ES-I3 (cell line): ENCODE measurements around the gene RASA1.

Experiments used
- H3K36me3 ChIP-seq: 2 replicates; pipeline ENCODE4 v1.6.1; 2013; ENCODE audit warnings: mild to moderate bottlenecking, low read length, control low read depth, moderate library complexity; ENCODE audit not compliant: insufficient read depth
- H3K4me1 ChIP-seq: 2 replicates; pipeline ENCODE4 v1.6.1; 2013; ENCODE audit warnings: mild to moderate bottlenecking, control low read depth, low read length; ENCODE audit not compliant: insufficient read depth
- H3K9ac ChIP-seq: 2 replicates; pipeline ENCODE4 v1.6.1; 2013; ENCODE audit warnings: low read depth, mild to moderate bottlenecking, low read length, moderate library complexity
- H3K9me3 ChIP-seq: 2 replicates; pipeline ENCODE4 v1.6.1; 2013; ENCODE audit warnings: mild to moderate bottlenecking, low read length, moderate library complexity; ENCODE audit not compliant: control insufficient read depth, insufficient read depth

Gene RASA1

GRCh38 chr5:87267574-87268125, at the start of gene RASA1:
TSS of gene RASA1 (plus strand) at chr5:87267883. CDS start at chr5:87268452, 569 bp downstream.
- no peaks in the 10 kb centered on the region for H3K36me3 ChIP-seq
- H3K9ac ChIP-seq, result peak within 1 kb of the TSS; percentile 90
- H3K9me3 ChIP-seq, result no peaks in the 10 kb centered on the region
- peaks cover 12% of the 10 kb centered on the region; the same call in 1 of the 2 replicates for H3K4me1 ChIP-seq

- Histone ChIP-seq H3K4me1 (peaks cover 12% of the 10 kb centered on the region; the same call in 1 of the 2 replicates), H3K9ac (no peak overlapping the region), H3K9me3 (no peaks in the 10 kb centered on the region), H3K36me3 (no peaks in the 10 kb centered on the region)
Observed at GRCh38 chr5:87229780-87230179, 37.9 kb upstream of the RASA1 start.

GRCh38 chr5:87231037-87231808, 36.5 kb upstream of the RASA1 start:
- Histone ChIP-seq H3K9ac (no peak overlapping the region), H3K4me1 (peaks cover 12% of the 10 kb centered on the region; the same call in 1 of the 2 replicates), H3K36me3 (no peaks in the 10 kb centered on the region), H3K9me3 (no peaks in the 10 kb centered on the region)

GRCh38 chr5:87233143-87233542, 34.5 kb upstream of the RASA1 start:
- H3K36me3 ChIP-seq, result no peaks in the 10 kb centered on the region

GRCh38 chr5:87241555-87241954, 26.1 kb upstream of the RASA1 start:
- Histone ChIP-seq H3K36me3 (no peaks in the 10 kb centered on the region), H3K9ac (no peak overlapping the region), H3K4me1 (no peaks in the 10 kb centered on the region), H3K9me3 (no peaks in the 10 kb centered on the region)

More at GRCh38 chr5:87233143-87233542, 34.5 kb upstream of the RASA1 start:
- Histone ChIP-seq H3K4me1 (no peaks in the 10 kb centered on the region), H3K9me3 (no peaks in the 10 kb centered on the region), H3K9ac (no peak overlapping the region)

GRCh38 chr5:87242242-87242641, 25.4 kb upstream of the RASA1 start:
- Histone ChIP-seq H3K36me3 (no peaks in the 10 kb centered on the region), H3K4me1 (no peaks in the 10 kb centered on the region), H3K9ac (no peak overlapping the region), H3K9me3 (no peaks in the 10 kb centered on the region)

GRCh38 chr5:87243161-87243844, 24.4 kb upstream of the RASA1 start:
- Histone ChIP-seq H3K9me3 (no peaks in the 10 kb centered on the region), H3K9ac (no peak overlapping the region), H3K4me1 (no peaks in the 10 kb centered on the region), H3K36me3 (no peaks in the 10 kb centered on the region)

- H3K36me3 ChIP-seq, result no peaks in the 10 kb centered on the region
- no peak overlapping the region for H3K9ac ChIP-seq
- H3K9me3 ChIP-seq, result no peaks in the 10 kb centered on the region
- no peaks in the 10 kb centered on the region for H3K4me1 ChIP-seq
Observed at GRCh38 chr5:87245451-87245850, 22.2 kb upstream of the RASA1 start.

GRCh38 chr5:87246061-87246460, 21.6 kb upstream of the RASA1 start:
- no peaks in the 10 kb centered on the region for H3K9me3 ChIP-seq
- no peaks in the 10 kb centered on the region for H3K36me3 ChIP-seq
- H3K4me1 ChIP-seq, result no peaks in the 10 kb centered on the region
- H3K9ac ChIP-seq, result no peak overlapping the region

- no peaks in the 10 kb centered on the region for H3K36me3 ChIP-seq
- no peaks in the 10 kb centered on the region for H3K9me3 ChIP-seq
- no peaks in the 10 kb centered on the region for H3K4me1 ChIP-seq
- no peak overlapping the region; the same call in 1 of the 2 replicates for H3K9ac ChIP-seq
Observed at GRCh38 chr5:87252283-87252605, 15.4 kb upstream of the RASA1 start.

- no peaks in the 10 kb centered on the region for H3K36me3 ChIP-seq
- H3K4me1 ChIP-seq, result no peaks in the 10 kb centered on the region
- no peaks in the 10 kb centered on the region for H3K9me3 ChIP-seq
- H3K9ac ChIP-seq, result no peak overlapping the region
Observed at GRCh38 chr5:87254035-87254434, 13.6 kb upstream of the RASA1 start.

GRCh38 chr5:87258507-87258906, 9.2 kb upstream of the RASA1 start:
- H3K9ac ChIP-seq, result no peak overlapping the region
- H3K9me3 ChIP-seq, result no peaks in the 10 kb centered on the region
- H3K4me1 ChIP-seq, result no peaks in the 10 kb centered on the region

GRCh38 chr5:87260604-87261192, 7.0 kb upstream of the RASA1 start:
- Histone ChIP-seq H3K9me3 (no peaks in the 10 kb centered on the region), H3K9ac (no peak overlapping the region), H3K4me1 (no peaks in the 10 kb centered on the region), H3K36me3 (no peaks in the 10 kb centered on the region)

More at GRCh38 chr5:87258507-87258906, 9.2 kb upstream of the RASA1 start:
- H3K36me3 ChIP-seq, result no peaks in the 10 kb centered on the region

- H3K4me1 ChIP-seq, result peaks cover 8% of the 10 kb centered on the region; the same call in 1 of the 2 replicates
- no peaks in the 10 kb centered on the region for H3K9me3 ChIP-seq
- no peaks in the 10 kb centered on the region for H3K36me3 ChIP-seq
- no peak overlapping the region for H3K9ac ChIP-seq
Observed at GRCh38 chr5:87263498-87263897, 4.2 kb upstream of the RASA1 start.
